IMR-90 (cell line): ENCODE measurements around the gene EPN2.

Source experiments
- CEBPB ChIP-seq: IDR thresholded peaks from 2 replicates; pipeline ENCODE4 v1.6.1; 2012; ENCODE audit warnings: low read depth, low read length, improper control_type of control experiment
- CHD1 ChIP-seq: IDR thresholded peaks from 2 replicates; pipeline ENCODE4 v1.6.1; 2012; ENCODE audit warnings: low read depth, low read length, improper control_type of control experiment
- CTCF ChIP-seq: conservative IDR thresholded peaks from 2 replicates; pipeline ENCODE4 v1.5.1; 2012; ENCODE audit warnings: mild to moderate bottlenecking, low read depth, low read length, improper control_type of control experiment
- FOS ChIP-seq: fragments of 150-350 bp; IDR thresholded peaks from 2 replicates; pipeline ENCODE4 v1.6.1; 2016; ENCODE audit warnings: low read depth, low read length
- MAZ ChIP-seq: IDR thresholded peaks from 2 replicates; pipeline ENCODE4 v1.6.1; 2012; ENCODE audit warnings: low read depth, mild to moderate bottlenecking, low read length, improper control_type of control experiment, moderate library complexity, borderline replicate concordance
- POLR2A ChIP-seq: IDR thresholded peaks from 2 replicates; pipeline ENCODE4 v1.6.1; 2012; ENCODE audit warnings: mild to moderate bottlenecking, low read depth, low read length
- RCOR1 ChIP-seq: IDR thresholded peaks from 2 replicates; pipeline ENCODE4 v1.6.1; 2012; ENCODE audit warnings: mild to moderate bottlenecking, low read length, improper control_type of control experiment; ENCODE audit not compliant: insufficient replicate concordance
- TF ChIP-seq, protein P1 (sequence below): fragments of 150-350 bp; IDR thresholded peaks from 2 replicates; pipeline ENCODE4 v1.6.1; 2016; ENCODE audit warnings: low read depth, mild to moderate bottlenecking, low read length, moderate library complexity, borderline replicate concordance
- TF ChIP-seq, protein P2 (sequence below): fragments of 150-350 bp; IDR thresholded peaks from 2 replicates; pipeline ENCODE4 v1.6.1; 2017; ENCODE audit warnings: mild to moderate bottlenecking, antibody characterized with exemption, low read length, low read depth

DNA sequence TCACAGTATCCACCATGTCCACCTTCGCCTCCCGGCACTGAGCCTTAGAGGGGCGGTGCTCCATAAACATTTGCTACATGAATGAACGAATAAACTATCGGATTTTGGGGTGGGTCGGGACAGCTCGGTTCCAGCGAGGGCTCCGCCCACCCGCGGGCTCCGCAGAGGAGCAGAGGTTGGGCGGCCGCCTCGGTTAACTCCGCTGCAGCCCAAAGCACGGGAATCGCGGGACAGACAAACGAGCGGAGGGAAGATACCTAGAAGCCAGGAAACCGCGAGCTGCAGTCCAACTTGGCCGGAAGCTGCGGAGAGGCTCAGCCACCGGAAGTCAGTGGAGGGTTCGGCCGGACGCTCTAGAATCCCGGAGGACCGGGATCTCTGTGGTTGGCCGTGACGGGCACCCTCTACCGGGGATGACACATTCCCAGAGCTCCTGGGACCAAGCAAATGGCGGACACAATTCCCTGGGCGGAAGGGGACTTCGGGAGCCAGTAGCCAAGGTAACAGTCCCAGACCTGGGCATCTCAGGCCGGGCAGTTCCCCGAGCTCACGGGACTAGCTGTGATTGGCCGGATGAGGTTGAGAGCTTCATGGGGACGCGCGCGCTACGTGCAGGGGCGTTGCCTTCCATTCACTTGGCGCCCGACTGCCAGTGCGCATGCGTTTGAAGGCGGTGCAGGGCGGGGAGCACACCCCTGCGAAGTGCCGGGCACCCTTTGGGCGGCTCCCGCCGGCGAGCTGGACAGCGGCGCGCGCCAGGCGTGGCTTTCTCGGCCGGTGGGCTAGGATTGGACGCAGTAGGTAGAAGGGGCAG is 140.6 kb downstream of the EPN2 start:
- no peak for TF ChIP-seq CTCF
- TF ChIP-seq, protein P1, sequence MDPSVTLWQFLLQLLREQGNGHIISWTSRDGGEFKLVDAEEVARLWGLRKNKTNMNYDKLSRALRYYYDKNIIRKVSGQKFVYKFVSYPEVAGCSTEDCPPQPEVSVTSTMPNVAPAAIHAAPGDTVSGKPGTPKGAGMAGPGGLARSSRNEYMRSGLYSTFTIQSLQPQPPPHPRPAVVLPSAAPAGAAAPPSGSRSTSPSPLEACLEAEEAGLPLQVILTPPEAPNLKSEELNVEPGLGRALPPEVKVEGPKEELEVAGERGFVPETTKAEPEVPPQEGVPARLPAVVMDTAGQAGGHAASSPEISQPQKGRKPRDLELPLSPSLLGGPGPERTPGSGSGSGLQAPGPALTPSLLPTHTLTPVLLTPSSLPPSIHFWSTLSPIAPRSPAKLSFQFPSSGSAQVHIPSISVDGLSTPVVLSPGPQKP: no peak
- TF ChIP-seq, protein P2, sequence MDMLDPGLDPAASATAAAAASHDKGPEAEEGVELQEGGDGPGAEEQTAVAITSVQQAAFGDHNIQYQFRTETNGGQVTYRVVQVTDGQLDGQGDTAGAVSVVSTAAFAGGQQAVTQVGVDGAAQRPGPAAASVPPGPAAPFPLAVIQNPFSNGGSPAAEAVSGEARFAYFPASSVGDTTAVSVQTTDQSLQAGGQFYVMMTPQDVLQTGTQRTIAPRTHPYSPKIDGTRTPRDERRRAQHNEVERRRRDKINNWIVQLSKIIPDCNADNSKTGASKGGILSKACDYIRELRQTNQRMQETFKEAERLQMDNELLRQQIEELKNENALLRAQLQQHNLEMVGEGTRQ: no peak
- no peak for TF ChIP-seq FOS
- TF ChIP-seq RCOR1: peak; percentile 51
- TF ChIP-seq CHD1: no peak
- TF ChIP-seq POLR2A: peak; percentile 91
- TF ChIP-seq MAZ: peak; percentile 55; the same call in 1 of the 2 replicates
- no peak for TF ChIP-seq CEBPB
